Astrocyte (in vitro differentiated cells and primary cell): ENCODE measurements around the gene PATJ. TPM values are rescaled to one million over a fixed set of nuclear protein-coding genes. Genes with fewer than 3 reads are reported as not detected.
"Not testable (repeated sequence)": the region's sequence is repeated elsewhere in the genome, so short reads cannot be mapped to it uniquely, and the experiment has no call there.

Experiments
- DNase-seq: peaks from one replicate; pipeline ENCODE4 v3.0.0-alpha.2; 2010; ENCODE audit warnings: low read depth
- FAIRE-seq: peaks from 2 replicates; lab custom pipeline; 2011; peaks lifted over from hg19 to GRCh38; lab: Jason Lieb, UNC
- H2AFZ ChIP-seq: 2 replicates; pipeline ENCODE4 v1.6.0; 2012; ENCODE audit warnings: low read depth, low read length, inconsistent platforms
- H3K27ac ChIP-seq: 2 replicates; pipeline ENCODE4 v1.5.1; 2011; ENCODE audit warnings: low read depth, low read length, inconsistent platforms
- H3K27me3 ChIP-seq: 2 replicates; pipeline ENCODE4 v1.6.0; 2011; ENCODE audit warnings: low read length, inconsistent platforms; ENCODE audit not compliant: insufficient read depth
- H3K36me3 ChIP-seq: 2 replicates; pipeline ENCODE4 v1.5.1; 2011; ENCODE audit warnings: low read length, inconsistent platforms; ENCODE audit not compliant: insufficient read depth
- H3K4me1 ChIP-seq: 2 replicates; pipeline ENCODE4 v1.5.1; 2011; ENCODE audit warnings: low read length, inconsistent platforms; ENCODE audit not compliant: insufficient read depth
- H3K4me2 ChIP-seq: 2 replicates; pipeline ENCODE4 v1.6.0; 2012; ENCODE audit warnings: low read length, inconsistent platforms
- H3K4me3 ChIP-seq: 2 replicates; pipeline ENCODE4 v1.5.1; 2011; ENCODE audit warnings: low read depth, mild to moderate bottlenecking, low read length, inconsistent platforms; ENCODE audit not compliant: insufficient read depth
- H3K79me2 ChIP-seq: 2 replicates; pipeline ENCODE4 v1.6.0; 2012; ENCODE audit warnings: mild to moderate bottlenecking, low read length, inconsistent platforms; ENCODE audit not compliant: insufficient read depth
- H3K9ac ChIP-seq: 2 replicates; pipeline ENCODE4 v1.6.0; 2012; ENCODE audit warnings: mild to moderate bottlenecking, low read length, inconsistent platforms
- H3K9me3 ChIP-seq: 2 replicates; pipeline ENCODE4 v1.5.1; 2012; ENCODE audit warnings: low read depth, mild to moderate bottlenecking, low read length, inconsistent platforms; ENCODE audit not compliant: insufficient read depth
- H4K20me1 ChIP-seq: 2 replicates; pipeline ENCODE4 v1.6.0; 2012; ENCODE audit warnings: low read length, inconsistent platforms; ENCODE audit not compliant: insufficient read depth
- H3K27ac Mint-ChIP-seq: one replicate; pipeline ENCODE4 v1.8.0; 2021; ENCODE audit warnings: mild to moderate bottlenecking, mixed read lengths; ENCODE audit not compliant: unreplicated experiment
- H3K27me3 Mint-ChIP-seq: one replicate; pipeline ENCODE4 v1.8.0; 2021; ENCODE audit warnings: low read depth, mixed read lengths; ENCODE audit not compliant: unreplicated experiment
- H3K36me3 Mint-ChIP-seq: one replicate; pipeline ENCODE4 v1.8.0; 2021; ENCODE audit warnings: low read depth, mixed read lengths; ENCODE audit not compliant: unreplicated experiment
- H3K4me1 Mint-ChIP-seq: one replicate; pipeline ENCODE4 v1.8.0; 2021; ENCODE audit warnings: low read depth, mixed read lengths; ENCODE audit not compliant: unreplicated experiment
- H3K4me3 Mint-ChIP-seq: one replicate; pipeline ENCODE4 v1.8.0; 2021; ENCODE audit warnings: mild to moderate bottlenecking, moderate library complexity, mixed read lengths; ENCODE audit not compliant: unreplicated experiment
- H3K9me3 Mint-ChIP-seq: one replicate; pipeline ENCODE4 v1.8.0; 2021; ENCODE audit warnings: mild to moderate bottlenecking, mixed read lengths; ENCODE audit not compliant: unreplicated experiment
- EZH2 ChIP-seq: IDR thresholded peaks from 2 replicates; pipeline ENCODE4 v1.6.1; 2012; ENCODE audit warnings: mild to moderate bottlenecking, low read length, inconsistent platforms; ENCODE audit not compliant: insufficient read depth
- total RNA-seq: library from RNA; stranded (reverse); gene quantifications from 2 replicates; pipeline ENCODE4 v1.2.1, GENCODE V29; 2021
- TF ChIP-seq, protein P1 (sequence below): IDR thresholded peaks from 2 replicates; pipeline ENCODE4 v1.5.1; 2011; ENCODE audit warnings: low read depth, mild to moderate bottlenecking, inconsistent platforms, low read length, moderate library complexity; ENCODE audit not compliant: insufficient read depth

Gene PATJ
- total RNA-seq, 1 donor from 2014 or later = 11.0 TPM

DNA sequence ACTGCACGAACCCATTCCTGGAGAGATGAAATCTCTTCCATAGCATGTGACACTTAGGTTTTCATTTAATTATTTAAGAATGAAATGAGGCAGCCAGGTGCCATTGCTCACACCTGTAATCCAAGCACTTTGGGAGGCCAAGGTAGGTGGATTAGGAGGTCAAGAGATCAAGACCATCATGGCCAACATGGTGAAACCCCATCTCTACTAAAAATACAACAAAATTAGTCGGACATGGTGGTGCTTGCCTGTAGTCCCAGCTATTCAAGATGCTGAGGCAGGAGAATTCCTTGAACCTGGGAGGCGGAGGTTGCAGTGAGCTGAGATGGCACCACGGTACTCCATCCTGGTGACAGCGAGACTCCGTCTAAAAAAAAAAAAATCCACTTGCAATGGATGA, 470.1 kb downstream of the PATJ start:
- Mint-ChIP-seq H3K4me1 (peaks cover 13% of the 10 kb centered on the region), H3K36me3 (peaks cover 25% of the 10 kb centered on the region), H3K27ac (no peak overlapping the region), H3K27me3 (no peaks in the 10 kb centered on the region), H3K9me3 (peaks cover 19% of the 10 kb centered on the region), H3K4me3 (no peak overlapping the region)
- H4K20me1 ChIP-seq = no peaks in the 10 kb centered on the region
- no peak overlapping the region for H3K4me3 ChIP-seq
- no peak overlapping the region for H3K4me2 ChIP-seq
- H3K9ac ChIP-seq = no peak overlapping the region
- H3K4me1 ChIP-seq = no peaks in the 10 kb centered on the region
- no peaks in the 10 kb centered on the region for H3K36me3 ChIP-seq
- DNase-seq = no peak
- H3K27me3 ChIP-seq = no peaks in the 10 kb centered on the region
- H3K27ac ChIP-seq = no peak overlapping the region
- H2AFZ ChIP-seq = no peak overlapping the region
- no peak for TF ChIP-seq EZH2
- TF ChIP-seq, protein P1, sequence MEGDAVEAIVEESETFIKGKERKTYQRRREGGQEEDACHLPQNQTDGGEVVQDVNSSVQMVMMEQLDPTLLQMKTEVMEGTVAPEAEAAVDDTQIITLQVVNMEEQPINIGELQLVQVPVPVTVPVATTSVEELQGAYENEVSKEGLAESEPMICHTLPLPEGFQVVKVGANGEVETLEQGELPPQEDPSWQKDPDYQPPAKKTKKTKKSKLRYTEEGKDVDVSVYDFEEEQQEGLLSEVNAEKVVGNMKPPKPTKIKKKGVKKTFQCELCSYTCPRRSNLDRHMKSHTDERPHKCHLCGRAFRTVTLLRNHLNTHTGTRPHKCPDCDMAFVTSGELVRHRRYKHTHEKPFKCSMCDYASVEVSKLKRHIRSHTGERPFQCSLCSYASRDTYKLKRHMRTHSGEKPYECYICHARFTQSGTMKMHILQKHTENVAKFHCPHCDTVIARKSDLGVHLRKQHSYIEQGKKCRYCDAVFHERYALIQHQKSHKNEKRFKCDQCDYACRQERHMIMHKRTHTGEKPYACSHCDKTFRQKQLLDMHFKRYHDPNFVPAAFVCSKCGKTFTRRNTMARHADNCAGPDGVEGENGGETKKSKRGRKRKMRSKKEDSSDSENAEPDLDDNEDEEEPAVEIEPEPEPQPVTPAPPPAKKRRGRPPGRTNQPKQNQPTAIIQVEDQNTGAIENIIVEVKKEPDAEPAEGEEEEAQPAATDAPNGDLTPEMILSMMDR = no peak
- no peaks in the 10 kb centered on the region for H3K79me2 ChIP-seq
- no peak for FAIRE-seq
- no peaks in the 10 kb centered on the region for H3K9me3 ChIP-seq

DNA sequence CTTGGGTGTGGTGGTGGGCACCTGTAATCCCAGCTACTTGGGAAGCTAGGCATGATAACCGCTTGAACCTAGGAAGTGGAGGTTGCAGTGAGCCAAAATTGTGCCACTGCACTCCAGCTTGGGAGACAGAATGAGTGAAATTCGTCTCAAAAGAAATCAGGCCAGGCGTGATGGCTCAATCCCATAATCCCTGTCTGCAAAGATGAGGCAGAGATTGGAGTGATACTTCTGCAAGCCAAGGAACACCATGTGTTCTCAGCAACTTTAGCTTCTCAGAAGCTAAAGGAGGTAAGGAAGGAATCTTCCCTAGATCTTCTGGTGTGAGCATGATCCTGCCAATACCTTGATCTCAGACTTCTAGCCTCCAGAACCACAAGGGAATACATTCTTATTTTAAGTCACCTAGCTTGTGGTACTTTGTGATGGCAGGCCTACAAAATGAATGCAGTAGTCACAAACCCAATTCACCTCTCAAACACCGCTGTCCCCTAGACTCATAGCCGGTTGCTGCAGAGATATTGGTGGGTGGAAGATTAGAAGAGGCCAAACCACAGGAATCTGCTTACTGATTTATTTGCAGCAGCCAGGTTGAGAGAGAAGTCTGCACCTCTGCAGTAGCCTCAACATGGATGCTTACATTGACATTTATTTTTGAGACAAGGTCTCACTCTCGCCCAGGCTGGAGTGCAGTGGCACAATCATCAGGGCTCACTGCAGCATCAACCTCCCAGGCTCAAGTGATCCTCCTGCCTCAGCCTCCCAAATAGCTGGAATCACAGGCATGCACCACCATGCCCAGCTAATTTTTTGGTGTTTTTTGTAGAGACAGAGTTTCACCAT, 471.0 kb downstream of the PATJ start:
- Histone ChIP-seq H2AFZ (no peak overlapping the region), H3K9ac (no peak overlapping the region), H3K79me2 (no peaks in the 10 kb centered on the region), H3K36me3 (no peaks in the 10 kb centered on the region), H4K20me1 (no peaks in the 10 kb centered on the region), H3K27ac (no peak overlapping the region), H3K9me3 (no peaks in the 10 kb centered on the region), H3K27me3 (no peaks in the 10 kb centered on the region), H3K4me2 (no peak overlapping the region), H3K4me3 (no peak overlapping the region), H3K4me1 (no peaks in the 10 kb centered on the region)
- no peaks in the 10 kb centered on the region for H3K27me3 Mint-ChIP-seq
- peaks cover 13% of the 10 kb centered on the region for H3K4me1 Mint-ChIP-seq
- peaks cover 22% of the 10 kb centered on the region for H3K36me3 Mint-ChIP-seq
- TF ChIP-seq, protein P1 = no peak
- no peak for TF ChIP-seq EZH2
- FAIRE-seq = peak; percentile 71
- H3K4me3 Mint-ChIP-seq = no peak overlapping the region
- peaks cover 18% of the 10 kb centered on the region for H3K9me3 Mint-ChIP-seq
- peak; percentile 28 for DNase-seq
- no peak overlapping the region for H3K27ac Mint-ChIP-seq

DNA sequence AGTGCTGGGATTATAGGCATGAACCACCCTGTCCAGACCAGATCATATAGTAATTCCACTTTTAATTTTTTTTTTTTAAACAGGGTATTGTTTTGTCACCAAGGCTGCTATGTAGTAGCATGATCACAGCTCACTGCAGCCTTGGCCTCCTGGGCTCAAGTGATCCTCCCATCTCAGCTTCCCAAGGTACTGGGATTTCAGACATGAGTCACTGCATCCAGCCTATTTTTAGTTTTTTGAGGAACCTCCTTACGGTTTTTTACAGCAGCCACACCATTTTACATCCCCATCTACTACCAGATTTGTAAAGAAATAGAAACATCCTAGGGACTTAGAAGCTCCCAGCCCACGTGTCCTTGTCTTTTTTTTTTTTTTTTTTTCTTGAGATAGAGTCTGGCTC, 476.3 kb downstream of the PATJ start:
- Histone ChIP-seq H3K9me3 (no peaks in the 10 kb centered on the region), H3K4me2 (no peak overlapping the region), H4K20me1 (no peaks in the 10 kb centered on the region), H2AFZ (no peak overlapping the region), H3K4me1 (no peaks in the 10 kb centered on the region), H3K9ac (no peak overlapping the region), H3K27me3 (no peaks in the 10 kb centered on the region), H3K4me3 (no peak overlapping the region), H3K27ac (no peak overlapping the region), H3K79me2 (no peaks in the 10 kb centered on the region), H3K36me3 (no peaks in the 10 kb centered on the region)
- Mint-ChIP-seq H3K27ac (no peak overlapping the region), H3K27me3 (no peaks in the 10 kb centered on the region), H3K4me1 (peaks cover 5% of the 10 kb centered on the region), H3K9me3 (no peaks in the 10 kb centered on the region), H3K36me3 (no peaks in the 10 kb centered on the region), H3K4me3 (no peak overlapping the region)
- DNase-seq (no peak), FAIRE-seq (no peak)
- TF ChIP-seq, protein P1 = no peak
- no peak for TF ChIP-seq EZH2

DNA sequence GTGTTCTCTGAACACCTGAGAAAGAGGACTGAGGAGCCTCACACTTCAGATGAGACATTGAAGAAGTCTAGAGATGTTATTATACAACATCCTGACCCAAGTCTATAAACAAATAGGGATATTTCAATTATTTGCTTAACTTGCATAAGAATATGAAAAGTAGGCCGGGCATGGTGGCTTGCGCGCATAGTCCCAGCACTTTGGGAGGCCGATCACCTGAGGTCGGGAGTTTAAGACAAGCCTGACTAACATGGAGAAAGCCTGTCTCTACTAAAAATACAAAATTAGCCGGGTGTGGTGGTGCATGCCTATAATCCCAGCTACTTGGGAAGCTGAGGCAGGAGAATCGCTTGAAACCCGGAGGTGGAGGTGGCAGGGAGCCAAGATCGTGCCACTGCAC, 478.2 kb downstream of the PATJ start:
- not testable (repeated sequence) for H3K4me3 ChIP-seq, H3K36me3 ChIP-seq, H3K27me3 ChIP-seq, DNase-seq, H3K27ac Mint-ChIP-seq, H3K79me2 ChIP-seq, H3K4me1 Mint-ChIP-seq, H3K27me3 Mint-ChIP-seq, H3K9me3 ChIP-seq, H3K36me3 Mint-ChIP-seq, H3K4me3 Mint-ChIP-seq, H4K20me1 ChIP-seq, FAIRE-seq, H3K9me3 Mint-ChIP-seq, H3K4me2 ChIP-seq, H3K4me1 ChIP-seq, H2AFZ ChIP-seq, H3K27ac ChIP-seq, H3K9ac ChIP-seq
